Panc1 (cell line): ENCODE measurements around the gene NR5A1. TPM values are rescaled to one million over a fixed set of nuclear protein-coding genes. Genes with fewer than 3 reads are reported as not detected.

Experiments used
- ATAC-seq: fragments of 200-7000 bp; cut with Tn5 transposase; 2 replicates; pipeline ENCODE4 v1.9.1; 2020; ENCODE audit warnings: mild to moderate bottlenecking, moderate library complexity
- BruUV-seq: library from RNA; stranded (reverse); fragments of 400-500 nt; replicated peaks from 2 replicates; lab custom pipeline; 2021; lab: Mats Ljungman, UMichigan
- CTCF ChIA-PET: fragments of 300-600 bp; sonication (Branson Sonifier 250); formaldehyde crosslinking; loops from one replicate; lab custom pipeline; 2022; ENCODE audit warnings: antibody characterized with exemption; lab: Charles Lee
- POLR2A ChIA-PET: fragments of 300-600 bp; sonication (Branson Sonifier 250); formaldehyde crosslinking; loops from one replicate; lab custom pipeline; 2022; ENCODE audit warnings: antibody characterized with exemption; lab: Charles Lee
- DNase-seq: peaks from one replicate; pipeline ENCODE4 v3.0.0-alpha.2; 2010; ENCODE audit warnings: low read depth, low spot score
- H3K27ac ChIP-seq: 2 replicates; pipeline ENCODE4 v1.5.1; 2011; ENCODE audit warnings: mild to moderate bottlenecking, low read length, inconsistent platforms
- H3K27me3 ChIP-seq: fragments of 200-500 bp; sonication (Bioruptor generic); 2 replicates; pipeline ENCODE4 v1.6.0; 2014; ENCODE audit warnings: low read length, inconsistent platforms; ENCODE audit not compliant: control insufficient read depth, insufficient read depth
- H3K36me3 ChIP-seq: fragments of 200-500 bp; sonication (Bioruptor generic); 2 replicates; pipeline ENCODE4 v1.5.1; 2014; ENCODE audit warnings: inconsistent platforms, mild to moderate bottlenecking, low read length, moderate library complexity; ENCODE audit not compliant: control insufficient read depth, insufficient read depth
- H3K4me1 ChIP-seq: 2 replicates; pipeline ENCODE4 v1.5.1; 2011; ENCODE audit warnings: inconsistent platforms, mild to moderate bottlenecking, low read length, moderate library complexity; ENCODE audit not compliant: control insufficient read depth, insufficient read depth
- H3K4me3 ChIP-seq, 2 experiments: 2 replicates each; pipeline ENCODE4 v1.5.1; 2011 to 2012; ENCODE audit warnings: low read depth in 2 of 2, low read length in 2 of 2, mild to moderate bottlenecking in 2 of 2, inconsistent platforms in 1 of 2, moderate library complexity in 1 of 2
- H3K9me3 ChIP-seq: fragments of 200-500 bp; sonication (Bioruptor generic); 2 replicates; pipeline ENCODE4 v1.5.1; 2014; ENCODE audit warnings: low read depth, mild to moderate bottlenecking, inconsistent platforms, low read length, moderate library complexity; ENCODE audit not compliant: control insufficient read depth, insufficient read depth
- CTCF ChIP-seq: fragments of 450-650 bp; IDR thresholded peaks from 2 replicates; pipeline ENCODE4 v1.5.1; 2017; ENCODE audit warnings: mild to moderate bottlenecking
- POLR2AphosphoS5 ChIP-seq: IDR thresholded peaks from 2 replicates; pipeline ENCODE4 v1.6.1; 2012; ENCODE audit warnings: mild to moderate bottlenecking, low read depth, low read length, moderate library complexity
- REST ChIP-seq, 2 experiments: IDR thresholded peaks; 2 replicates each; pipeline ENCODE4 v1.6.1; 2011 to 2012; ENCODE audit warnings: low read depth in 2 of 2, control low read depth in 1 of 2, low read length in 1 of 2, mild to moderate bottlenecking in 1 of 2, moderate library complexity in 1 of 2; ENCODE audit not compliant: insufficient read depth in 1 of 2
- SIN3A ChIP-seq: IDR thresholded peaks from 2 replicates; pipeline ENCODE4 v1.6.1; 2012; ENCODE audit warnings: low read depth, mild to moderate bottlenecking, low read length, moderate library complexity, borderline replicate concordance; ENCODE audit not compliant: insufficient read depth
- TCF7L2 ChIP-seq: IDR thresholded peaks from 2 replicates; pipeline ENCODE4 v1.6.1; 2011; ENCODE audit warnings: mild to moderate bottlenecking, low read depth, low read length, inconsistent platforms
- in situ Hi-C: cut with HindIII; loops from 2 replicates; pipeline ENCODE4 v1.10.0; 2016; ENCODE audit warnings: low sequenced_read_pairs, low pct_unique_long_range_greater_than_20kb
- intact Hi-C: fragments of 100-400 bp; cut with micrococcal nuclease; formaldehyde crosslinking; loops from one replicate; pipeline ENCODE4 v1.10.0; 2022; ENCODE audit not compliant: unreplicated experiment
- total RNA-seq: library from RNA; stranded (reverse); gene quantifications from one replicate; pipeline ENCODE4 v1.2.1, GENCODE V29; 2021; ENCODE audit not compliant: unreplicated experiment

NR5A1 gene
- total RNA-seq, 1 experiment from 2014 or later: 2.5 TPM

GRCh38 chr9:124467410-124468060, 39.7 kb downstream of the NR5A1 start (continued):
- no peak for TF ChIP-seq REST (IDR thresholded peaks at IDR 0.05; ENCODE audit: insufficient read depth in 1 of 2, low read depth in 2 of 2, low read length in 1 of 2)

- Histone ChIP-seq H3K27ac (no peak overlapping the region), H3K27me3 (no peaks in the 10 kb centered on the region), H3K4me3 (no peak overlapping the region), H3K4me1 (no peaks in the 10 kb centered on the region), H3K9me3 (no peaks in the 10 kb centered on the region), H3K36me3 (no peaks in the 10 kb centered on the region)
- POLR2A ChIA-PET: no interaction called here
- intact Hi-C loops: no loop called here
- no peak for ATAC-seq
- BruUV-seq: no TSS peak
- DNase-seq: no peak
- CTCF ChIA-PET: no interaction called here
- in situ Hi-C loops: no loop called here
- no peak for TF ChIP-seq CTCF
- TF ChIP-seq TCF7L2: no peak
- TF ChIP-seq SIN3A: no peak
- TF ChIP-seq REST (IDR thresholded peaks at IDR 0.05; ENCODE audit: insufficient read depth in 1 of 2, low read depth in 2 of 2, low read length in 1 of 2): no peak
- no peak for TF ChIP-seq POLR2AphosphoS5
Observed at GRCh38 chr9:124465736-124466135, 41.5 kb downstream of the NR5A1 start.

- ChIA-PET CTCF (no interaction called here), POLR2A (interaction anchor here (0.5 kb wide), 1 partner anchor 21 kb away, joined by 13 read pairs; no protein-coding TSS in a partner anchor)
- Histone ChIP-seq H3K4me3 (no peak overlapping the region), H3K36me3 (no peaks in the 10 kb centered on the region), H3K4me1 (no peaks in the 10 kb centered on the region), H3K27ac (no peak overlapping the region), H3K9me3 (no peaks in the 10 kb centered on the region), H3K27me3 (no peaks in the 10 kb centered on the region)
- TF ChIP-seq CTCF (no peak), REST (IDR thresholded peaks at IDR 0.05; ENCODE audit: insufficient read depth in 1 of 2, low read depth in 2 of 2, low read length in 1 of 2) (no peak), POLR2AphosphoS5 (no peak), SIN3A (no peak), TCF7L2 (no peak)
- DNase-seq (no peak), ATAC-seq (no peak)
- in situ Hi-C loops: no loop called here
- no TSS peak for BruUV-seq
- intact Hi-C loops: no loop called here
Observed at GRCh38 chr9:124462739-124463138, 44.5 kb downstream of the NR5A1 start.
